Erythroblast (primary cell): ENCODE measurements around the gene TBRG4.

ENCODE experiments used
- DNase-seq, 2 experiments: peaks; one replicate each; lab custom pipeline; 2025; lab: John Stamatoyannopoulos, UW
- GATA1 ChIP-seq: IDR thresholded peaks from 2 replicates; pipeline ENCODE4 v1.6.1; 2011; ENCODE audit warnings: low read depth, mild to moderate bottlenecking, control low read depth, low read length, moderate library complexity
- POLR2A ChIP-seq: IDR thresholded peaks from 2 replicates; pipeline ENCODE4 v1.6.1; 2011; ENCODE audit warnings: mild to moderate bottlenecking, low read length

Gene TBRG4

DNA sequence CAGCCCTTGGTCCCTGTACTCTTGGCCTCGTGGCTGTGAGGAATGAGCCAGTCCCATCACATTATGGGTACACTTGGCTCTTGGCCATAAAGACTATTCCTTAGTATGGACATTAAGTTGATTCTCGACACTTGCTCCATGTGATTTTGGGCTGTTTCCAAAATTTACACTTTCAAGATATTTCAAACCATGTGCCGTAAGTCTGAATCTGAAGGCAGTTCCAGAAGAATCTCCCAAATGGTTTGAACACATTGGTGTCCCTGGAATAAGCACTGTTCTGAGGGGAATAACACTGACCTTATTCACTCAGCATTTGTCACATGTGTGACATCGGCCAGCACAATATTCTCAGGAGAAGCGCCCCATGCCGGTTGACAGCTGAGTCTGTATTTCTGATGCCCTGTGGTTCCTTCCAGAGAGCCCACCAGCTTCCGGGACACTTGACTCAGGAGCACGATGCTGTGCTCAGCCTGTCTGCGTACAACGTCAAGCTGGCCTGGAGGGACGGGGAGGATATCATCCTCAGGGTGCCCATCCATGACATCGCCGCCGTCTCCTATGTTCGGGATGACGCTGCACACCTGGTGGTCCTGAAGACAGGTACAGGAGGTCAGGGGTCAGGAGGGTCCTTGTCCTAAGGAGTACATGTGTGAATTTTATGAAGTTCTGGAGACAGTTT lies 47.3 kb downstream of the TBRG4 start:
- DNase-seq: no peak
- TF ChIP-seq POLR2A: no peak
- no peak for TF ChIP-seq GATA1

DNA sequence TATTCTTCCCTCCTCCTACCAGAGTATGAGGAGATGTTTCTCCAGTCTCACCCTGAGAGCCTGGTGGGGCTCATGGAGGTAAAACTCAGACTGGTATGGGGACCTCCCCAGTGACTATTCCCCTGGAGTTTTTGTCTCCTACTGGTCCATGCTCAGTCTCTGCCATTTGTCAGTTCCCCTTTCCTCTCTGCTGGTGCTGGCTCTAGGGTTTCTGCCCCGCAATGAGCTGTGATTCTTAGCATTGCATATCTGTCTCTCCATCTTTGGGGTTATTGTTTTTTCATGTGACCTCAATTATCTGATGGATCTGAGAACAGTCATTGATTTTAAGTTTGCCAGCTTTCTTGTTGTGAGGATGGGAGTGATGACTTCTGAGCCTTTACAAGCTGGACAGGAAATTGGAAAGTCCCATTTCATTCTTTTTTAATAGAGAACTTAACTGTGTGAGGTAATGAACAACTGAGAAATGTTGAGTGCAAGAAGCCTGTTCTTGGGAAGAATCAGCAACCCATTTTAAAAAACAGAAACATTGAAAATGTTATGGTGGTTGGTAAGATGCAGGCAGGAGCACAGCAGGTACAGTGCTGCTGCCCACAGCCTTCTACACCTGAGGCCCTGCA lies 49.6 kb downstream of the TBRG4 start:
- no peak for DNase-seq
- TF ChIP-seq GATA1: no peak
- TF ChIP-seq POLR2A: no peak

GRCh38 chr7:45061352-45061751 lies 50.1 kb downstream of the TBRG4 start:
- TF ChIP-seq POLR2A: no peak
- no peak for TF ChIP-seq GATA1
- DNase-seq: no peak

- DNase-seq: no peak
These were observed 51.2 kb downstream of the TBRG4 start for GRCh38 chr7:45060295-45060694.

DNA sequence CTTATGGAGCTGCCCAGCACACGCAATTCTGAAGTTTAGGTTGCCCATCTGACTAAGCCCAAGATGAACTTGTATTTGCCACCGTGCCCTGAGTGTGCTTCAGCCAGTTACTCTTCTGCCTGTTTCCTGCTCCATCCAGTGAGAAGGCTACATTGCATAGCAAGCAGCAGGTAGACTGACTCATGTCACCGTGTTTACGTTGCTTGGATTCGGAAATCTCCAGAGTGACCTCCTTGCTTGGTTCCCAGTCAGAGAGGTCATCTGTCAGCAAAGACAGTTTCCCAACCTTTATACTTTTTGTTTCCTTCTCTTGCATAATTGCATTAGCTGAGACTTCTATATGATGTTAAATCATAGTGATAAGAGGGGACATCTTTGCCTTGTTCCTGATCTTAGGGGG lies 53.6 kb downstream of the TBRG4 start:
- DNase-seq: no peak
- TF ChIP-seq GATA1: no peak
- no peak for TF ChIP-seq POLR2A

More at GRCh38 chr7:45060295-45060694, 51.2 kb downstream of the TBRG4 start:
- TF ChIP-seq GATA1 (no peak), POLR2A (no peak)

DNA sequence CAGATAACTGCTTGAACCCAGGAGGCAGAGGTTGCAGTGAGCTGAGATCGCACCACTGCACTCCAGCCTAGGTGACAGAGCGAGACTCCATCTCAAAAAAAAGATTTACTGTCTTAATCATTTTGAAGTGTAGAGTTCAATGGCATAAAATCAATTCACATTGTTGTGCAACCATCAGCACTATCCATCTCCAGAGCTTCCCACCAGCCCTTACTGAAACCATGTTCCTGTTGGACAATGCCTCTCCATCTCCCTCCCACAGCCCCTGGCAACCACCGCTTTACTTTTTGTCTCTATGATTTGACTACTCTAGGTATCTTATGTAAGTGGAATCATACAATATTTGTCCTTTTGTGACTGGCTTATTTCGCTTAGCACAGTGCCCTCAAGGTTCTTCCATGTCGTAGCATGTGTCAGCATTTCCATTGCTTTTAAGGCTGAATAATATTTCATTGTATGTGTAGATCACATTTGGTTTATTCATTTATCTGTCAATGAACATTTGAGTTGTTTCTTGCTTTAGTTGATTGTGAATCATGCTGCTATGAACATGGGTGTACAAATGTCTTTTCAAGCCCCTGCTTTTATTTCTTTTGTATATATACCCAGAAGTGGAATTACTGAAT lies 55.8 kb downstream of the TBRG4 start:
- TF ChIP-seq POLR2A (no peak), GATA1 (no peak)
- no peak for DNase-seq

- DNase-seq: no peak
- TF ChIP-seq GATA1 (no peak), POLR2A (no peak)
These were observed 56.5 kb downstream of the TBRG4 start for GRCh38 chr7:45055016-45055415.

GRCh38 chr7:45054442-45054841 lies 57.1 kb downstream of the TBRG4 start:
- no peak for TF ChIP-seq GATA1
- TF ChIP-seq POLR2A: no peak
- DNase-seq: no peak

DNA sequence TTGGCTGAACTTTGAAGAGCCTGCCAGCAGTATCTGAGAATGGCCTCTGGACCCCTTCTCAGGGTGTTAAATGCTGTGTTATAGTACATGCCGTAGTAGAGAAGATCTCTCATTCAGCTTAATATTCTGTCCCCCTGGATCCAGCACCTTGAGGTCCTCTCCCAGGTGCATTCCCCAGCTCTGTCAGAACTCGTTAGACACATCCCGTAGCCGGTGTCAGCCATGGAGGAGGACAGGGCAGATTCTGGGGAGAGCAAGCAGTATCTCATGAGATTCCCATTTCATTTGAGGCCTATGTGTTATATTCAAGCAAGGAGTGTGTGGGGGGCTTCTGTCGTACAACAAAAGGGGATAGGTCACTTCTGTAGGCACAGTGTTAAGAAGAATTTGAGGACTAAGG lies 57.6 kb downstream of the TBRG4 start:
- DNase-seq: no peak
- TF ChIP-seq GATA1 (no peak), POLR2A (no peak)

DNA sequence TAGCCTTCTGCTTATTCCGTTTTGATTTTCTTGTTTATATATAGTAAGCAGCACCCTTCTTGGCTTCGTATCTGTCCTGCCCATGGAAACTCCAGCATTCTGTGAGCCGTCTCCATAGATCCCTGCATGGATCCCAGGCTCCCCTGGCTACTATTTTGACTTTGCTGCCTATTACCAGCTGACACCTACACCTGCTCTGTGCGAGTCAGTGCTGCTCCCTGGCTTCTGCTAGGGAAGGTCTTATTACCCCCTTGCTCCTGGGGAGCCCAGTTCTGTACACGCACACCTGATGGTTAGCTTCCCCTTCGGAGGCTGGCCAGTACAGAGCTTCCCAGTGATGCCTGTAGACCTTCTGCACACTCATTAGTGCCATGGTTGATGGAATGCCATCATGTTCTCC lies 58.1 kb downstream of the TBRG4 start:
- TF ChIP-seq GATA1 (no peak), POLR2A (no peak)
- no peak for DNase-seq

- DNase-seq: no peak
- no peak for TF ChIP-seq POLR2A
- no peak for TF ChIP-seq GATA1
These were observed 59.5 kb downstream of the TBRG4 start for GRCh38 chr7:45052011-45052410.

DNA sequence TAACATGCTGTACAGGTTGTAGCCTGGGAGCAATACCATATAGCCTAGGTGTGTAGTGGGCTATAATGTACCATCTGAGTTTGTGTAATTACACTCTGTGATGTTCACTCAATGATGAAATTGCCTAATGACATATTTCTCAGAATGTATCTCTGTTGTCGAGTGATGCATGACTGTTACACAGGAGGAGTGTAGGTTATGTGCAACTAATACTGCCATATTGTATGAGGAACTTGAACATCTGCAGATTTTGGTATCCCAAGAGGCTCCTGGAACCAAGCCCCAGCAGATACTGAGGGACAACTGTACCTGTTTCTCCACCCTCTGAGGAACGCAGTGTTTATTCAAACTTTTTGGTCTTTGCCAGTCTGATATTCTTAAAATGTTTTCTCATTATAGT lies 61.3 kb downstream of the TBRG4 start:
- TF ChIP-seq POLR2A: no peak
- DNase-seq: no peak
